ENCODE results near the gene SETD9. TPM values are rescaled to one million over a fixed set of nuclear protein-coding genes. Genes with fewer than 3 reads are reported as not detected.

SETD9 gene
- total and polyA plus RNA-seq, 4 donors = 7.5 to 10.4 (median 9.6) TPM

DNA sequence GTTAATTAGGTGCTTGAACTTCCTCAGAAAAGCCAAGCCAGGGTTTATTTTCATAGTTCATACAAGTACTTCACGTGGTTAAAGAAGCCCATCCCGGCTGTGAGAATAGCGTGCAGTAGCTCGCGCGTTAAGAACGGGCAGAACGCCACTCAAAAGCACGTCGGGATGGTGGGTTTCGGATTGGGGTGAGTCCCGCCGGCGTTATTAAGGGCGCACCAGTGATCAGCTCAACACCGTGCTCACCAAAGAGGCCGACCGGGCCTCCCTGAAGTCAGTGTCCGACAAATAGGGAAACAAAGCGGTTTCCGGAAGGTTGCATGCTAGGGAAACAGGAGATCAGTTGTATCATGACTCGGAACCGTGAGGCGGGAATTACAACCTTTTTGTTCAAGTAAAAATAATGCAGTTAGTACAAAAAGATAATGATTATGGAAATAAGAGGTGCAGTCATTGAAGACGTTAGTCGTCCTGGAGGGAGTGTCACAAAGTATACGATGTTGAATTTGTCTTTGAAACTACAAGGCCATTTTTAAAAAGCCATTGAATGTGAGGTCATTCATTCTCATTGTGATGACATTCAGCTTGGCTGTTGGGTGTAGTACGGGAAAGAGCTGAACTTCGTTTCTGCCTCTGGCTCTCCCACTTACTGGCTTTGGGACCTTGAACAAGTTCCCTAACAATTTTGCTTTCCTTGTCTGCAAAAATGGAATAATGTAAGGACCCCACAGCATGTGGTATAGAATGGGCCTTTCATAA is 992 bp downstream of the SETD9 start:
- peak; percentile 3 for ATAC-seq (ENCODE audit: insufficient read depth, low FRiP score)
- H3K36me3 ChIP-seq (ENCODE audit: control insufficient read depth in 4 of 4, insufficient read depth in 4 of 4, low read length in 4 of 4) = peaks cover 0 to 6% (median 0%) of the 10 kb centered on the region in 4 donors
- H3K4me3 ChIP-seq = peak overlapping the region; percentile 53
- no peaks in the 10 kb centered on the region for H3K9me3 ChIP-seq (ENCODE audit: control insufficient read depth in 4 of 4, insufficient read depth in 3 of 4, low read length in 3 of 4)
- DNase-seq = peak in 2 of 3 donors; percentile 60 to 67
- H3K27me3 ChIP-seq (ENCODE audit: control insufficient read depth in 3 of 3, insufficient read depth in 3 of 3, low read length in 2 of 3) = no peaks in the 10 kb centered on the region
- peak overlapping the region; percentile 90 to 95 for H3K27ac ChIP-seq (ENCODE audit: low read depth in 1 of 2, low read length in 1 of 2)
- H3K9ac ChIP-seq (ENCODE audit: insufficient read depth in 1 of 2, low read length in 2 of 2) = peak overlapping the region; percentile 92 to 96
- TF ChIP-seq, protein P1, sequence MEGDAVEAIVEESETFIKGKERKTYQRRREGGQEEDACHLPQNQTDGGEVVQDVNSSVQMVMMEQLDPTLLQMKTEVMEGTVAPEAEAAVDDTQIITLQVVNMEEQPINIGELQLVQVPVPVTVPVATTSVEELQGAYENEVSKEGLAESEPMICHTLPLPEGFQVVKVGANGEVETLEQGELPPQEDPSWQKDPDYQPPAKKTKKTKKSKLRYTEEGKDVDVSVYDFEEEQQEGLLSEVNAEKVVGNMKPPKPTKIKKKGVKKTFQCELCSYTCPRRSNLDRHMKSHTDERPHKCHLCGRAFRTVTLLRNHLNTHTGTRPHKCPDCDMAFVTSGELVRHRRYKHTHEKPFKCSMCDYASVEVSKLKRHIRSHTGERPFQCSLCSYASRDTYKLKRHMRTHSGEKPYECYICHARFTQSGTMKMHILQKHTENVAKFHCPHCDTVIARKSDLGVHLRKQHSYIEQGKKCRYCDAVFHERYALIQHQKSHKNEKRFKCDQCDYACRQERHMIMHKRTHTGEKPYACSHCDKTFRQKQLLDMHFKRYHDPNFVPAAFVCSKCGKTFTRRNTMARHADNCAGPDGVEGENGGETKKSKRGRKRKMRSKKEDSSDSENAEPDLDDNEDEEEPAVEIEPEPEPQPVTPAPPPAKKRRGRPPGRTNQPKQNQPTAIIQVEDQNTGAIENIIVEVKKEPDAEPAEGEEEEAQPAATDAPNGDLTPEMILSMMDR (IDR thresholded peaks at IDR 0.05; ENCODE audit: control extremely low read depth, extremely low read depth) = no peak
- peaks cover 0 to 11% (median 3%) of the 10 kb centered on the region in 5 donors for H3K4me1 ChIP-seq (ENCODE audit: control insufficient read depth in 5 of 5, insufficient read depth in 5 of 5, low read length in 5 of 5)
- 0 to 1% methylated on average over 29 of the region's 29 CpGs for WGBS, 2 donors

DNA sequence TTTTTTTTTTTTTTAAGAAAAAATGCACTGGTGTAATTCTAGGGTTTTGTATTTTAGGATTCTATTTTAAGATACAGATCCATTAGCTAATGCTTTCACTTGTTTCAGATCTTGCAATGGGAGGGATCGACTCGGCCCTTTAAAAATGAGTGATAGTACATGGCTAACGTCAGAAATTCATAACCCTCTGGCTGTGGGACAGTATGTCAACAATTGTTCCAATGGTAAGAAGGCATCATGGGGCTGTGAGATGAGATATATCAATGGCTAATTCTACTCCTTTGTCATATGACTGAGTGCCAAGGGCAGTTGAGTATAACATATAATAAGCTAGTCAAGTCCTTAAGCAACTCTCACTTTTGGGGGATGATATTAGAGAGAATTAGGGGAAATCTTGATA is 4.4 kb downstream of the SETD9 start:
- Histone ChIP-seq H3K27me3 (ENCODE audit: control insufficient read depth in 3 of 3, insufficient read depth in 3 of 3, low read length in 2 of 3) (no peaks in the 10 kb centered on the region), H3K9ac (ENCODE audit: insufficient read depth in 1 of 2, low read length in 2 of 2) (no peak overlapping the region), H3K4me1 (ENCODE audit: control insufficient read depth in 5 of 5, insufficient read depth in 5 of 5, low read length in 5 of 5) (peaks cover 0 to 9% (median 3%) of the 10 kb centered on the region in 5 donors), H3K9me3 (ENCODE audit: control insufficient read depth in 4 of 4, insufficient read depth in 3 of 4, low read length in 3 of 4) (no peaks in the 10 kb centered on the region), H3K36me3 (ENCODE audit: control insufficient read depth in 4 of 4, insufficient read depth in 4 of 4, low read length in 4 of 4) (peaks cover 0 to 9% (median 1%) of the 10 kb centered on the region in 4 donors), H3K4me3 (no peak overlapping the region), H3K27ac (ENCODE audit: low read depth in 1 of 2, low read length in 1 of 2) (no peak overlapping the region)
- WGBS, 2 donors = 97 to 99% methylated on average over 3 of the region's 3 CpGs
- DNase-seq (no peak), ATAC-seq (ENCODE audit: insufficient read depth, low FRiP score) (no peak)
- TF ChIP-seq, protein P1 (IDR thresholded peaks at IDR 0.05; ENCODE audit: control extremely low read depth, extremely low read depth) = no peak

DNA sequence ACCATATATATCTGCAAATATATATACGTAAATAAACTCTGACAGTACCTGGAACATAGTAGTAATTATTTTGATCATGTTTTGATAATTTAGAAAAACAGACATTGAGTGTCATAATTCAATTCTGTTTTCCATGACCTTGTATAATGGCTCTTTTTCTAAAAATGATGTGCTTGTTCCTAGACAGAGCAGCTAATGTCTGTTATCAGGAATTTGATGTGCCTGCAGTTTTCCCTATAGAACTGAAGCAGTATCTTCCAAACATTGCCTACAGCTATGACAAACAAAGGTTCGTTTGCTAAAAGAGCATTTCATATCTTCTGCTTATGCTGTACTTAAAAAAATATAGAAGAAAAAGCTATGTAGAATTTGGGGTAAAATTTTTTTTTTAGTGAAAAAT is 5.3 kb downstream of the SETD9 start:
- WGBS, 2 donors = 93 to 96% methylated on average over 2 of the region's 2 CpGs
- DNase-seq = no peak

More for the DNA sequence above, 5.3 kb downstream of the SETD9 start:
- Histone ChIP-seq H3K36me3 (ENCODE audit: control insufficient read depth in 4 of 4, insufficient read depth in 4 of 4, low read length in 4 of 4) (peaks cover 0 to 9% (median 1%) of the 10 kb centered on the region in 4 donors), H3K9me3 (ENCODE audit: control insufficient read depth in 4 of 4, insufficient read depth in 3 of 4, low read length in 3 of 4) (no peaks in the 10 kb centered on the region), H3K27me3 (ENCODE audit: control insufficient read depth in 3 of 3, insufficient read depth in 3 of 3, low read length in 2 of 3) (no peaks in the 10 kb centered on the region), H3K4me1 (ENCODE audit: control insufficient read depth in 5 of 5, insufficient read depth in 5 of 5, low read length in 5 of 5) (peaks cover 0 to 9% (median 3%) of the 10 kb centered on the region in 5 donors), H3K9ac (ENCODE audit: insufficient read depth in 1 of 2, low read length in 2 of 2) (no peak overlapping the region), H3K27ac (ENCODE audit: low read depth in 1 of 2, low read length in 1 of 2) (no peak overlapping the region), H3K4me3 (no peak overlapping the region)
- no peak for ATAC-seq (ENCODE audit: insufficient read depth, low FRiP score)
- TF ChIP-seq, protein P1 (IDR thresholded peaks at IDR 0.05; ENCODE audit: control extremely low read depth, extremely low read depth) = no peak

All from lung (tissue), 12 donors.